Measurements from ENCODE around the gene SPDYE4. TPM values are rescaled to one million over a fixed set of nuclear protein-coding genes. Genes with fewer than 3 reads are reported as not detected.

SPDYE4 gene
- total and polyA plus RNA-seq, 8 donors = not detected

DNA sequence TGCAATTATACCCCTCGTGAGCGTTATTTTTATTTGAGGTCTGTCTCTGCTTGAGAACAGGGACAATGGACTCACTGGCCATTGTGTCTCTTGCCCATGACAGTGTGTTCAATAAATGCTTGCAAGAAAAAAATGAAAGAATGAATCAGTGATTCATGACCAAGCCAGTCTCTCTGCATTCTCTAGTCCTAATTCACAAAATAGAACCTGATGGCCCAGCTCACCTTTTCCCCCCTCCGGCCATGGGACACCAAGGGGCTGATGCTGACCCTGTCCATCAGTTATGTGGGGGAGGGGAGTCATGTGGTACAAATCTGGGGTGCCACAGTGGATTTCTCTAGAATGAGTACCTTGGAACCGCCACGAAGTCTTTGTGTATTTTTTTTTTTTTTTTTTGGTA, 51.9 kb downstream of the SPDYE4 start:
- intact Hi-C loops (cut with DNase I; ENCODE audit: low total_unique reads) = no loop called here
- Histone ChIP-seq H3K36me3 (no peaks in the 10 kb centered on the region), H3K9me3 (peaks cover 0 to 7% (median 0%) of the 10 kb centered on the region in 4 donors), H3K4me1 (peaks cover 0 to 12% (median 6%) of the 10 kb centered on the region in 4 donors), H3K27ac (no peak overlapping the region), H3K27me3 (peaks cover 0 to 12% (median 0%) of the 10 kb centered on the region in 3 donors), H3K4me3 (no peak overlapping the region)
- DNase-seq = no peak
- WGBS, 5 donors = 77 to 87% (median 81%) methylated on average over 5 of the region's 5 CpGs
- no peak for TF ChIP-seq POLR2A (IDR thresholded peaks at IDR 0.05)
- TF ChIP-seq EP300 (IDR thresholded peaks at IDR 0.05) = no peak
- no peak for TF ChIP-seq POLR2AphosphoS5 (IDR thresholded peaks at IDR 0.05)
- TF ChIP-seq, protein P1, sequence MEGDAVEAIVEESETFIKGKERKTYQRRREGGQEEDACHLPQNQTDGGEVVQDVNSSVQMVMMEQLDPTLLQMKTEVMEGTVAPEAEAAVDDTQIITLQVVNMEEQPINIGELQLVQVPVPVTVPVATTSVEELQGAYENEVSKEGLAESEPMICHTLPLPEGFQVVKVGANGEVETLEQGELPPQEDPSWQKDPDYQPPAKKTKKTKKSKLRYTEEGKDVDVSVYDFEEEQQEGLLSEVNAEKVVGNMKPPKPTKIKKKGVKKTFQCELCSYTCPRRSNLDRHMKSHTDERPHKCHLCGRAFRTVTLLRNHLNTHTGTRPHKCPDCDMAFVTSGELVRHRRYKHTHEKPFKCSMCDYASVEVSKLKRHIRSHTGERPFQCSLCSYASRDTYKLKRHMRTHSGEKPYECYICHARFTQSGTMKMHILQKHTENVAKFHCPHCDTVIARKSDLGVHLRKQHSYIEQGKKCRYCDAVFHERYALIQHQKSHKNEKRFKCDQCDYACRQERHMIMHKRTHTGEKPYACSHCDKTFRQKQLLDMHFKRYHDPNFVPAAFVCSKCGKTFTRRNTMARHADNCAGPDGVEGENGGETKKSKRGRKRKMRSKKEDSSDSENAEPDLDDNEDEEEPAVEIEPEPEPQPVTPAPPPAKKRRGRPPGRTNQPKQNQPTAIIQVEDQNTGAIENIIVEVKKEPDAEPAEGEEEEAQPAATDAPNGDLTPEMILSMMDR (IDR thresholded peaks at IDR 0.05) = no peak

DNA sequence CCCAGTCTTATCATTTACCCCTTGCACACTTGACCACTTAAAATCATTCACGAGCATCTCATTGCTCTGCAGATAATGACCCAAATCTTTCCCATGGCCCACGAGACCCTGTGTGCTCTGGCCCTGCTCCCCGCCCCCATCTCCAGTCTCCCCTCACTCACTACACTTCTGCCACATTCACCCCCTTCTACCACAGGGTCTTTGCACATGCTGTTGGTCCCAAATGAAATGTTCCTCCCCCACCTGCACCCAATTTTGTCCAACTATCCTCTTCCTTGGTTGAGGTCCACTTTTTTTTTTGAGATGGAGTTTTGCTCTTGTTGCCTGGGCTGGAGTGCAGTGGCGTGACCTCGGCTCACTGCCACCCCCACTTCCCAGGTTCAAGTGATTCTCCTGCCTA, 52.9 kb downstream of the SPDYE4 start:
- H3K27ac ChIP-seq = no peak overlapping the region
- no peak overlapping the region for H3K4me3 ChIP-seq
- peaks cover 0 to 12% (median 6%) of the 10 kb centered on the region in 4 donors for H3K4me1 ChIP-seq
- TF ChIP-seq POLR2AphosphoS5 (IDR thresholded peaks at IDR 0.05) = no peak
- TF ChIP-seq POLR2A (IDR thresholded peaks at IDR 0.05) = no peak
- TF ChIP-seq, protein P1 (IDR thresholded peaks at IDR 0.05) = no peak
- TF ChIP-seq EP300 (IDR thresholded peaks at IDR 0.05) = no peak
- no peaks in the 10 kb centered on the region for H3K36me3 ChIP-seq
- peaks cover 0 to 7% (median 0%) of the 10 kb centered on the region in 4 donors for H3K9me3 ChIP-seq
- 87 to 94% (median 91%) methylated on average over 5 of the region's 5 CpGs for WGBS, 5 donors
- no peak for DNase-seq
- intact Hi-C loops (cut with DNase I; ENCODE audit: low total_unique reads) = no loop called here
- peaks cover 0 to 12% (median 0%) of the 10 kb centered on the region in 3 donors for H3K27me3 ChIP-seq

DNA sequence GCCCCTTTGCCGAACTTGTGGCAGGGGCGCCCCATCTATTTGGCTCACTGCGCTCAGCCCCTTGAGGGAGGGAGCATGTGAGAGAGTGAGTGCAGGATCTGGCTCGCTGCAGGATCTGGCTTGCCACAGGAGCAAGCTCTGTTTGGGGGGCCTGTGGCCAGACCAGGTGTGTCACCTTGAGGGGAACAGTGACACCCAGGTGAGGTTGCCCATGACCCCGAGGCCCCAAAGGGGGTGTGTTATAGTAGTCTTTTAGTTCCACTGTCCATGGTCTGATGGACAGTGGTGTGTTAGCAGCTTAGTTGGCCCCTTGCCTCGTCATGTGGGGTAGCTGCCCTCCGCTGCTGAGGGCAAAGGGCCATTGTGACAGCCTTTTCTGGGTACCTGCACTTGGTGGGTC, 55.3 kb downstream of the SPDYE4 start:
- WGBS, 5 donors = 69 to 86% (median 83%) methylated on average over 7 of the region's 7 CpGs
- H3K36me3 ChIP-seq = no peaks in the 10 kb centered on the region
- DNase-seq = no peak
- no peak overlapping the region for H3K27ac ChIP-seq
- peaks cover 0 to 7% (median 0%) of the 10 kb centered on the region in 4 donors for H3K9me3 ChIP-seq
- intact Hi-C loops (cut with DNase I; ENCODE audit: low total_unique reads) = no loop called here
- TF ChIP-seq, protein P1 (IDR thresholded peaks at IDR 0.05) = no peak
- TF ChIP-seq POLR2A (IDR thresholded peaks at IDR 0.05) = no peak
- no peak for TF ChIP-seq EP300 (IDR thresholded peaks at IDR 0.05)
- no peak for TF ChIP-seq POLR2AphosphoS5 (IDR thresholded peaks at IDR 0.05)
- H3K27me3 ChIP-seq = peaks cover 0 to 25% (median 0%) of the 10 kb centered on the region in 3 donors
- peaks cover 6 to 20% (median 15%) of the 10 kb centered on the region in 4 donors for H3K4me1 ChIP-seq
- H3K4me3 ChIP-seq = no peak overlapping the region

DNA sequence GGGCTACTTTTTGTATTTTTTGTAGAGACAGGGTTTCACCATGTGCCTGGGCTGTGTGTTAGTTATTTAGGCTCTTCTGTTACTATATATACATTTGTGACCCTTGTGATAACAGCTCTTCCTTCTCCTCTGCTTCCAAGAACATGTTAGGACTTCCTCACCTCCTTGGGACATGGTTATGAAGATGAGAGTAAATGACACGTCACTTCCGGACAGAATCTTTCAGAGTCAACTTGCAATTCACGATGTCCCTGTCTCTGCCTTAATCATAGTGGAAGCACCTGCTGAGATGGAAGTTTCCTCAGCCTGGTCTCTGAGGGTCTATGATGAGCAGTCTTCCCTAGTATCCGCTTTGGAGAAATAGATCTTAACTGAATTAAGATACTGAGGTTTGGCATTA, 56.6 kb downstream of the SPDYE4 start:
- DNase-seq = no peak
- Histone ChIP-seq H3K27ac (no peak overlapping the region), H3K36me3 (no peaks in the 10 kb centered on the region), H3K27me3 (peaks cover 0 to 31% (median 0%) of the 10 kb centered on the region in 3 donors), H3K4me3 (no peak overlapping the region), H3K9me3 (peaks cover 0 to 7% (median 0%) of the 10 kb centered on the region in 4 donors), H3K4me1 (peaks cover 15 to 24% (median 20%) of the 10 kb centered on the region in 4 donors)
- intact Hi-C loops (cut with DNase I; ENCODE audit: low total_unique reads) = no loop called here
- TF ChIP-seq EP300 (IDR thresholded peaks at IDR 0.05) (no peak), POLR2A (IDR thresholded peaks at IDR 0.05) (no peak)
- WGBS, 5 donors = 76 to 85% (median 84%) methylated on average over 4 of the region's 4 CpGs

DNA sequence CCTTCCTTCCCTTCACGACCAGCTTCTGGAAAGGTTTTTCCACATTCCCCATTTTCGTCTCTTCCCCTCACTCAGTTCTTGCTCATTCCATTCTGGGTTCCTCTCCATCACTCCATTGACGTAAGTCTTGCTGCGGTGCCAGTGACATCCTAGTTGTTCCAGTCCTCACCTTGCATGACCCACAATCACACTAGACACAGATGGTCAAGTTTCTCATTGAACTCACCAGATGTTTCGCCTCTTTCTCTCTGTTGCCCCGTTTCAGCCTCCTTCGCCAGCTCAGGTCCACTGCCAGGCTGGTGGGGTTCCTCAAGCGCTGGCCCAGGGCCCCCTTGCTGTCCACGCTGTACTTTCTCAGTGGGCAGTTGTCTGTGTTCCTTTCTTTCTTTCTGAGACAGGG, 57.1 kb downstream of the SPDYE4 start:
- Histone ChIP-seq H3K9me3 (peaks cover 0 to 7% (median 0%) of the 10 kb centered on the region in 4 donors), H3K4me1 (peaks cover 15 to 25% (median 21%) of the 10 kb centered on the region in 4 donors), H3K4me3 (no peak overlapping the region), H3K36me3 (no peaks in the 10 kb centered on the region), H3K27ac (no peak overlapping the region), H3K27me3 (peaks cover 0 to 36% (median 0%) of the 10 kb centered on the region in 3 donors)
- intact Hi-C loops (cut with DNase I; ENCODE audit: low total_unique reads) = no loop called here
- DNase-seq = no peak
- TF ChIP-seq, protein P1 (IDR thresholded peaks at IDR 0.05) = no peak
- TF ChIP-seq POLR2A (IDR thresholded peaks at IDR 0.05) (no peak), EP300 (IDR thresholded peaks at IDR 0.05) (no peak), POLR2AphosphoS5 (IDR thresholded peaks at IDR 0.05) (no peak)
- WGBS, 5 donors = 81 to 92% (median 84%) methylated on average over 9 of the region's 9 CpGs
